Measurements from ENCODE around the gene MED13L.

The MED13L gene

DNA sequence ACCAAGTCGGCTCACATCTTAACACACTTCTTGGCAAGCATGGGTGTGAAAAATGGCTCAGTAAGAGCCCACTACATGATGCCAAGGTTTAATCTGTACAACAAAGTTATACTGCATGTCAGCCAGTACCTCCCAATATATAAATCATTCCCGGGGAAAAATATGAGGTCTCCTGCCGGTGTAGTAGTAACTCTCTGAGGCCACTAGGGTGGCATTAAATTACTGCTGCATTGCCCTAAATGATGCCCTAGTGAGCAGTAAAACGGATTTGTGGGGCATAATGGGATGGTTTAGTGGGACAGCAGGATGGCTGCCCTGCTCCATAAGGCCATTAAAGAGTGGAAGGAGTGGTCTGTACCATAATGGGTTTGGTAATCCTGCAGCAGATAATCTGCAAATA lies 267.7 kb downstream of the MED13L start:
- DNase-seq (ENCODE audit: low spot score) = no peak
- H3K9me3 ChIP-seq (ENCODE audit: severe bottlenecking) = no peaks in the 10 kb centered on the region
- no peak overlapping the region for H3K4me3 ChIP-seq (ENCODE audit: severe bottlenecking)
- peak; percentile 49; the same call in 1 of the 3 replicates for ATAC-seq (ENCODE audit: low read depth)
- H3K27me3 ChIP-seq (ENCODE audit: insufficient read depth, poor library complexity, severe bottlenecking) = no peaks in the 10 kb centered on the region
- TF ChIP-seq, protein P1, sequence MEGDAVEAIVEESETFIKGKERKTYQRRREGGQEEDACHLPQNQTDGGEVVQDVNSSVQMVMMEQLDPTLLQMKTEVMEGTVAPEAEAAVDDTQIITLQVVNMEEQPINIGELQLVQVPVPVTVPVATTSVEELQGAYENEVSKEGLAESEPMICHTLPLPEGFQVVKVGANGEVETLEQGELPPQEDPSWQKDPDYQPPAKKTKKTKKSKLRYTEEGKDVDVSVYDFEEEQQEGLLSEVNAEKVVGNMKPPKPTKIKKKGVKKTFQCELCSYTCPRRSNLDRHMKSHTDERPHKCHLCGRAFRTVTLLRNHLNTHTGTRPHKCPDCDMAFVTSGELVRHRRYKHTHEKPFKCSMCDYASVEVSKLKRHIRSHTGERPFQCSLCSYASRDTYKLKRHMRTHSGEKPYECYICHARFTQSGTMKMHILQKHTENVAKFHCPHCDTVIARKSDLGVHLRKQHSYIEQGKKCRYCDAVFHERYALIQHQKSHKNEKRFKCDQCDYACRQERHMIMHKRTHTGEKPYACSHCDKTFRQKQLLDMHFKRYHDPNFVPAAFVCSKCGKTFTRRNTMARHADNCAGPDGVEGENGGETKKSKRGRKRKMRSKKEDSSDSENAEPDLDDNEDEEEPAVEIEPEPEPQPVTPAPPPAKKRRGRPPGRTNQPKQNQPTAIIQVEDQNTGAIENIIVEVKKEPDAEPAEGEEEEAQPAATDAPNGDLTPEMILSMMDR (IDR thresholded peaks at IDR 0.05; ENCODE audit: poor library complexity, severe bottlenecking) = peak; percentile 36
- H3K4me1 ChIP-seq (ENCODE audit: insufficient read depth, poor library complexity, severe bottlenecking) = no peaks in the 10 kb centered on the region
- H3K36me3 ChIP-seq (ENCODE audit: low read depth) = peaks cover 47% of the 10 kb centered on the region
- no peak overlapping the region for H3K27ac ChIP-seq (ENCODE audit: poor library complexity, severe bottlenecking)

DNA sequence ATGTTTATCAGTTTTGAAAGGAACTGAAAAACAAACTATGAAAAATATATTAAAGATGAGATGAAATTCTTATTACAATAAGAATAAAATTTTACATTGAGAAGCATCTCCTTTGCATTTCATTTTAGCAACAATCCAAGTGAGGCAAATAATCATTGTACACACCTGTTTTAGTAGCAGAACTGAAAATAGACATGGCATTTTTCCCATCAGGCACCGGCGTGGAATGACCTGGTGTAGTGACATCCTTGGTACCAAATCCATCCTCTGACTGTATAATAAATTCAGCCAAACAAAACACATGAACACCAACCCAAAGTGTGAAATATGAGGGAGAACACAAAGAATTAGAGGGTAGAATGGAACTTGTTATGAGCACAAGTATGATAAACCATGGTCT lies 271.4 kb downstream of the MED13L start:
- Histone ChIP-seq H3K4me3 (ENCODE audit: severe bottlenecking) (no peak overlapping the region), H3K4me1 (ENCODE audit: insufficient read depth, poor library complexity, severe bottlenecking) (no peaks in the 10 kb centered on the region), H3K9me3 (ENCODE audit: severe bottlenecking) (no peaks in the 10 kb centered on the region), H3K27me3 (ENCODE audit: insufficient read depth, poor library complexity, severe bottlenecking) (no peaks in the 10 kb centered on the region), H3K27ac (ENCODE audit: poor library complexity, severe bottlenecking) (no peak overlapping the region), H3K36me3 (ENCODE audit: low read depth) (peaks cover 41% of the 10 kb centered on the region)
- TF ChIP-seq, protein P1 (IDR thresholded peaks at IDR 0.05; ENCODE audit: poor library complexity, severe bottlenecking) = no peak
- ATAC-seq (ENCODE audit: low read depth) (no peak), DNase-seq (ENCODE audit: low spot score) (no peak)

DNA sequence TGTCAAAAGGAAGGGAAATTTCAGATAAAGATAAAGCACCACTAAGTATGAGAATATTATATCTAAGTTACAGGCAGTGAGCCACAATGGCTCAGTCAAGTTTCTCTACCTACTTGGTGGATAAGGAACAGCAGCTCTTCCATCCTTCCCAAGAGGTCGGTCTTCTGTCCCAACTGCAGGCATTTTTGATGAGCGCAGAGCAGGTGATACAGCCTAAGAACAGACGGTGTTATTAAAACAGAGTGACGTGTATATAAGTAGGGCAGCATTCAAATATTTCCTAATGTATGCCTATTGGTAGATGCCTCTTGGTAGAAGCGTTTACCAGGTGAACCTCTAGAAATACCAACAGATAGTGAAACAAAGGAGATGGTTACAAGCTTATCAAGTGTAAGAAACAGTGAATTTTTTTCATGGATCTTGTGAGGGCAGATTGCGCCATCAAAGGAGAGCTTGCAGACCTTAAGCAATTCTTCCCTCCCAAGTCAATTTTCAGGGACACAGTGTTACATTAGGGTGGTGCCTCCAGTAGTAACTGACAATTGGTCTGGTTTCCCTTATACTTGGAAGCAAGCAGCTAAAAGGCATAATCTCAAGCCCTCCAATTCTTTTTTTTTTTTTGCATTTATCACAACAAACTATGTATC lies 274.5 kb downstream of the MED13L start:
- TF ChIP-seq, protein P1 (IDR thresholded peaks at IDR 0.05; ENCODE audit: poor library complexity, severe bottlenecking) = no peak
- Histone ChIP-seq H3K4me1 (ENCODE audit: insufficient read depth, poor library complexity, severe bottlenecking) (no peaks in the 10 kb centered on the region), H3K9me3 (ENCODE audit: severe bottlenecking) (no peaks in the 10 kb centered on the region), H3K27ac (ENCODE audit: poor library complexity, severe bottlenecking) (no peak overlapping the region), H3K36me3 (ENCODE audit: low read depth) (peaks cover 23% of the 10 kb centered on the region), H3K27me3 (ENCODE audit: insufficient read depth, poor library complexity, severe bottlenecking) (no peaks in the 10 kb centered on the region), H3K4me3 (ENCODE audit: severe bottlenecking) (no peak overlapping the region)
- no peak for DNase-seq (ENCODE audit: low spot score)
- ATAC-seq (ENCODE audit: low read depth) = no peak

DNA sequence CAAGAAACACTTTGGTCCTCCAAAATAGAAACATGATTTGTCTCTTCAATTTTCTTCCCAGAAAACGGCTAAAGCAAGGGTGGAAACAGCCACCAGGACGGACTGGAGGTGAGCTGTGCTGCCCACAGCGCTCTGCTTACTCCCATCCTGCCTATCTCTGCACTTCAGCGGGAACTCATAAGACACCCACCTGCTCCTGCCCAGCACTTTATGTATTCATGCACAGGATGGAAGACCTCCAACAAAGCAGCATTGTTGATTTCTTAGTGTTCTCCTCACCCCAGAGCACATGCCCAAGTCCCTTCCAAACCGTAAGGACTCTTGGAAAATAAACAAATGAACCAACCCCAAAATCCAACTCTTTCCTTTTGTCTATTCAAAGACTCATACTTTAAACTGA lies 277.2 kb downstream of the MED13L start:
- peaks cover 2% of the 10 kb centered on the region for H3K9me3 ChIP-seq (ENCODE audit: severe bottlenecking)
- no peaks in the 10 kb centered on the region for H3K27me3 ChIP-seq (ENCODE audit: insufficient read depth, poor library complexity, severe bottlenecking)
- no peak for DNase-seq (ENCODE audit: low spot score)
- H3K4me3 ChIP-seq (ENCODE audit: severe bottlenecking) = no peak overlapping the region
- H3K27ac ChIP-seq (ENCODE audit: poor library complexity, severe bottlenecking) = no peak overlapping the region
- ATAC-seq (ENCODE audit: low read depth) = no peak
- TF ChIP-seq, protein P1 (IDR thresholded peaks at IDR 0.05; ENCODE audit: poor library complexity, severe bottlenecking) = no peak
- H3K4me1 ChIP-seq (ENCODE audit: insufficient read depth, poor library complexity, severe bottlenecking) = no peaks in the 10 kb centered on the region
- H3K36me3 ChIP-seq (ENCODE audit: low read depth) = peaks cover 40% of the 10 kb centered on the region

DNA sequence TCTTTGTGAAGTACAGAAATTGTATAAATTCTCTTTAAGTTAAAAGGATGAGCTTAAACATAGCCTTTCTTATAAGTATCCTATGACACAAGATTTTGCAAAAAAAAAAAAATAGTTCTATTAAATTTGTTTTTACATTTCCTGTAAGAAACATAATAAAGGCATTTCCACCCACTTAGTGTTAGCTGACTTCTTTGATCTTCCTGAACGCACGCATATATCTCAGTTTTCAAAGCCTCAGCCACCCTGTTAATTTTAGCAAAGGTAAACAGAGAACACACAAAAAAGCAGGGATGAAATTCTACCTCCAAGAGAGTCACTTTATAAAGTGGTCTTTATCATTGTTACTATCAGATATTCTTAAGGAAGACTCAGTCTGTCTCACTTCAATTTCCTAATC lies 277.9 kb downstream of the MED13L start:
- Histone ChIP-seq H3K4me1 (ENCODE audit: insufficient read depth, poor library complexity, severe bottlenecking) (no peaks in the 10 kb centered on the region), H3K4me3 (ENCODE audit: severe bottlenecking) (no peak overlapping the region), H3K36me3 (ENCODE audit: low read depth) (peaks cover 38% of the 10 kb centered on the region), H3K27ac (ENCODE audit: poor library complexity, severe bottlenecking) (no peak overlapping the region), H3K27me3 (ENCODE audit: insufficient read depth, poor library complexity, severe bottlenecking) (no peaks in the 10 kb centered on the region), H3K9me3 (ENCODE audit: severe bottlenecking) (peaks cover 2% of the 10 kb centered on the region)
- TF ChIP-seq, protein P1 (IDR thresholded peaks at IDR 0.05; ENCODE audit: poor library complexity, severe bottlenecking) = no peak
- no peak for ATAC-seq (ENCODE audit: low read depth)
- DNase-seq (ENCODE audit: low spot score) = no peak
